Measurements from ENCODE around the gene PSMA1. TPM values are rescaled to one million over a fixed set of nuclear protein-coding genes. Genes with fewer than 3 reads are reported as not detected.

Gene PSMA1
- polyA plus RNA-seq, 2 of the 4 experiments (the other 2 are of a cell fraction), result 299 to 370 TPM

Small RNA genes lying within 50 kb of the gene (small RNA-seq; reads per million reads assigned to genes)
- gene RNU7-49P, result 0 to 0.43 (median 0) reads per million in 6 experiments

Other genes with a start within 250 kb of the PSMA1 start
- 39.7 and 48.2 TPM in 2 replicates for gene RRAS2, start 161.2 kb downstream of the PSMA1 start, polyA plus RNA-seq (2011; rRNA removed)
- 37.9 to 44.0 TPM (median 40.2 TPM) in 3 replicates for gene RRAS2, start 161.2 kb downstream of the PSMA1 start, polyA plus RNA-seq (2017; fragmentation: RNase III; extraction: RNeasy Plus Mini Kit Qiagen cat#74134 plus additional on column Dnase treatment)
- gene COPB1, start 20.6 kb downstream of the PSMA1 start, polyA plus RNA-seq (2011; rRNA removed), result 231 and 232 TPM in 2 replicates
- gene COPB1, start 20.6 kb downstream of the PSMA1 start, polyA plus RNA-seq (2017; fragmentation: RNase III; extraction: RNeasy Plus Mini Kit Qiagen cat#74134 plus additional on column Dnase treatment), result 120 to 134 TPM (median 128 TPM) in 3 replicates
- gene PDE3B, start 123.4 kb upstream of the PSMA1 start, polyA plus RNA-seq (2011; rRNA removed), result 2.6 and 2.9 TPM in 2 replicates
- 2.3 to 2.4 TPM (median 2.4 TPM) in 3 replicates for gene PDE3B, start 123.4 kb upstream of the PSMA1 start, polyA plus RNA-seq (2017; fragmentation: RNase III; extraction: RNeasy Plus Mini Kit Qiagen cat#74134 plus additional on column Dnase treatment)

Data from A549 (cell line).